Activated naive CD8-positive, alpha-beta T cell (primary cell): ENCODE measurements around the gene DPF3.

ENCODE experiments used
- H3K27ac Mint-ChIP-seq: one replicate; pipeline ENCODE4 v1.8.0; 2021; ENCODE audit warnings: mixed read lengths
- H3K27me3 Mint-ChIP-seq: one replicate; pipeline ENCODE4 v1.8.0; 2021; ENCODE audit warnings: mixed read lengths
- H3K36me3 Mint-ChIP-seq: one replicate; pipeline ENCODE4 v1.8.0; 2021; ENCODE audit warnings: mixed read lengths
- H3K4me1 Mint-ChIP-seq: one replicate; pipeline ENCODE4 v1.8.0; 2021; ENCODE audit warnings: low read depth, mixed read lengths
- H3K4me3 Mint-ChIP-seq: one replicate; pipeline ENCODE4 v1.8.0; 2021; ENCODE audit warnings: mild to moderate bottlenecking, mixed read lengths
- H3K9me3 Mint-ChIP-seq: one replicate; pipeline ENCODE4 v1.8.0; 2021; ENCODE audit warnings: low read depth, mixed read lengths

DPF3 gene

GRCh38 chr14:72664651-72665050, 229.2 kb downstream of the DPF3 start:
- Mint-ChIP-seq H3K27ac (no peak overlapping the region), H3K36me3 (peaks cover 2% of the 10 kb centered on the region), H3K4me3 (no peak overlapping the region), H3K4me1 (peaks cover 3% of the 10 kb centered on the region), H3K27me3 (no peaks in the 10 kb centered on the region), H3K9me3 (no peaks in the 10 kb centered on the region)

- peaks cover 3% of the 10 kb centered on the region for H3K4me1 Mint-ChIP-seq
- no peaks in the 10 kb centered on the region for H3K27me3 Mint-ChIP-seq
- H3K9me3 Mint-ChIP-seq, result no peaks in the 10 kb centered on the region
- H3K4me3 Mint-ChIP-seq, result no peak overlapping the region
- H3K36me3 Mint-ChIP-seq, result peaks cover 2% of the 10 kb centered on the region
- no peak overlapping the region for H3K27ac Mint-ChIP-seq
These were observed 229.8 kb downstream of the DPF3 start for GRCh38 chr14:72663956-72664650.

DNA sequence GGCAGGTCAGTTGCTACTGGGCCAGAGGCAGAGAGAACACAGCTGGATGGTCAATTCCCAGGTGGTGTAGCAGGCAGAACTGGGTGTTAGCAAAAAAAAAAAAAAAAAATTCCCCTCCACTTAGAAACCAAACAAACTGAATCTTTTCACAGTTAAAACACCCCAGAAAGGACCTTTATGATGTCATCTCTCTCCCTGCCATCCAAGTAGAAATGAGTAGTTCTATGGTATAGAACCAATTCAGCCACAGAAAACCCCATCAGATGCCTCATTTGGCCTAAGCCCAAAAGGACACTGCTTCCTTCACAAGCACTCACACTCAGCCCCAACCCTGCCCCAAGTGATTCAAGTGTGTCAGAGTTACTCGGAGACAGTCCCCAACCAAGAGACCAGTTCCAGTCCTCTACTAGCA, 230.8 kb downstream of the DPF3 start:
- Mint-ChIP-seq H3K27ac (no peak overlapping the region), H3K4me1 (peaks cover 3% of the 10 kb centered on the region), H3K27me3 (no peaks in the 10 kb centered on the region), H3K4me3 (no peak overlapping the region), H3K36me3 (peaks cover 2% of the 10 kb centered on the region), H3K9me3 (no peaks in the 10 kb centered on the region)

- peaks cover 2% of the 10 kb centered on the region for H3K36me3 Mint-ChIP-seq
- H3K4me3 Mint-ChIP-seq, result no peak overlapping the region
- peaks cover 3% of the 10 kb centered on the region for H3K4me1 Mint-ChIP-seq
- H3K27me3 Mint-ChIP-seq, result no peaks in the 10 kb centered on the region
- no peak overlapping the region for H3K27ac Mint-ChIP-seq
- H3K9me3 Mint-ChIP-seq, result no peaks in the 10 kb centered on the region
These were observed 231.7 kb downstream of the DPF3 start for GRCh38 chr14:72662214-72662613.

- Mint-ChIP-seq H3K4me1 (peaks cover 3% of the 10 kb centered on the region), H3K27me3 (peaks cover 2% of the 10 kb centered on the region), H3K36me3 (no peaks in the 10 kb centered on the region), H3K27ac (no peak overlapping the region), H3K9me3 (no peaks in the 10 kb centered on the region), H3K4me3 (no peak overlapping the region)
These were observed 236.5 kb downstream of the DPF3 start for GRCh38 chr14:72657214-72657921.

DNA sequence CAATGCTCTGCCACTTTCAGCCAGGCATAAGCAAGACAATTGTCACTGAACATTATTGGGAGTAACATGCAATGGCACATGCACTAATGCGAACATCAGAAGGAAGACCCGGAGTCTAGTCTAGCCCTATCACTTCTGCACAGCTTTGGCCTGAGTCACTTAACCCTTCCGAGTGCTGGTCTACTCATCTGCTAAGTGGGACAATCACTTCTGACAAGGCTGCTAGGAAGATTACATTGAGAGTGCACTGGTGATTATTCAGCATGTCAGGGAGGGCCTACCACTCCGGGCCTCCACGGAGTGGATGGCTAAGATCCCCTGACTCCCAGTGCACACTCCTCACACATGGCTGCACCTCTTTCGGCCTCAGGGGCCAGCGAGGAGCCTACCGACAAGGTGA, 240.9 kb downstream of the DPF3 start:
- Mint-ChIP-seq H3K4me1 (no peaks in the 10 kb centered on the region), H3K27me3 (peaks cover 4% of the 10 kb centered on the region), H3K27ac (no peak overlapping the region)

DNA sequence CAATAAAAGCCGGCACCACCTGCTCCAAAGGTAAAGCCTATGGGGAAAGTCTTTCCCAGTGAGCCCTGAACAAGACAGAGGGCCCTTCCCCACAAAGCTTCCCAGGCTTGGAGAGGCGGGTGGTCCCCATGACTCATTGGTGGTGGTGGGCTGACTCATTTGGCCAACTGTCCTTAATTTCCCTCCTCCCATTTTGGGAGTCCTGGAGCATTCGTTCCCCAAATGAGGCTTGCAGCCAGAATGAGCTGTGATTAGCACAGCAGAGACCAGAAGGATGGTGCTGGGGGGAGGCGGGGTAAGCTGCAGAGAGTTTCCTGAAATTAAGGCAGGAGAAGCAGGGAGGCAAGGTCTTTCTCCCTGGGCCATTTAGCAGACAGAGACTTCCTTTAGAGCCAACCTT, 241.7 kb downstream of the DPF3 start:
- Mint-ChIP-seq H3K4me1 (no peaks in the 10 kb centered on the region), H3K27ac (no peak overlapping the region), H3K27me3 (peaks cover 4% of the 10 kb centered on the region), H3K36me3 (no peaks in the 10 kb centered on the region), H3K9me3 (no peaks in the 10 kb centered on the region), H3K4me3 (no peak overlapping the region)

More for the DNA sequence above, 240.9 kb downstream of the DPF3 start:
- no peak overlapping the region for H3K4me3 Mint-ChIP-seq
- no peaks in the 10 kb centered on the region for H3K9me3 Mint-ChIP-seq
- no peaks in the 10 kb centered on the region for H3K36me3 Mint-ChIP-seq

DNA sequence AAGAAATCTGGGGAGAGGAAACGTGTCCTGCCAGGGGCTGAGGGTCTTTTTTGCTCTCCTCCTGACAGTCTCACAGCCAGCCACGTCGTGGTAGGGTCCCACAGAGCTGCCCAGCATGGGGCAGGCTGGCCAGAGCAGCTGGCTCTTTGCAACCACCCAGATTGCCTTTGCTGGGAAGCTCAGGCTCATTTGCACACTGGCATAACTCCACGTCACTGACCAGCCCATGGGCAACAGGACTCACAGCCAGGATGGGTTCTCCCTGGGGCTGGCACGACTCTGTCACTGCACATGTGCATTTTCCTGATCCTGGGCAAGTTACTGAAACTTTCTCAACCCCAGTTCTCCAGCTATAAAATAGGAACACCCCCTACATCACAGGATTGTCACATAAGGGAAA, 242.2 kb downstream of the DPF3 start:
- Mint-ChIP-seq H3K9me3 (no peaks in the 10 kb centered on the region), H3K27ac (no peak overlapping the region), H3K4me1 (no peaks in the 10 kb centered on the region), H3K4me3 (no peak overlapping the region), H3K36me3 (no peaks in the 10 kb centered on the region), H3K27me3 (peaks cover 4% of the 10 kb centered on the region)

- peaks cover 4% of the 10 kb centered on the region for H3K27me3 Mint-ChIP-seq
- no peak overlapping the region for H3K27ac Mint-ChIP-seq
- H3K4me3 Mint-ChIP-seq, result no peak overlapping the region
- no peaks in the 10 kb centered on the region for H3K36me3 Mint-ChIP-seq
- H3K9me3 Mint-ChIP-seq, result no peaks in the 10 kb centered on the region
- no peaks in the 10 kb centered on the region for H3K4me1 Mint-ChIP-seq
These were observed 242.8 kb downstream of the DPF3 start for GRCh38 chr14:72651081-72651480.

GRCh38 chr14:72649603-72650227, 244.2 kb downstream of the DPF3 start:
- Mint-ChIP-seq H3K27me3 (peaks cover 4% of the 10 kb centered on the region), H3K4me3 (no peak overlapping the region), H3K9me3 (no peaks in the 10 kb centered on the region), H3K4me1 (no peaks in the 10 kb centered on the region), H3K36me3 (no peaks in the 10 kb centered on the region), H3K27ac (no peak overlapping the region)

DNA sequence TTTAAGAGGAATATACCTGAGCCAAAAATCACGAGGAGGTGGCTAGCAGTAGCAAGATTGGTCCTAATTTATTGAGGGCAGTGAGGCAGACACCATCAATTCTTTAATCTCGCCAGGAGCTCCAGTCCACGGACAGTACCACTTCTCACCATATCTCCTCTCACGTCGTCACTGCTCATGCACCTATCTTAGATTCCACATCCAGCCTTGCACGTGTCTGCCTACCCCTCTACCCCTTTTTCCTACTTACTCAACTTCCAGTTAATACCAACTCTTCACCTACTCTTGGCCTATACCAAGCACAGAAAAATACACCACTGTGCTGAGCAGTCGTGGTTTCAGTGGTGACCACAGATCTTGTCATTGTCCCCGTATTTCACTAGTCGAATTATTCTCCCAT, 246.1 kb downstream of the DPF3 start:
- Mint-ChIP-seq H3K27me3 (peaks cover 2% of the 10 kb centered on the region), H3K4me3 (no peak overlapping the region), H3K36me3 (no peaks in the 10 kb centered on the region), H3K9me3 (no peaks in the 10 kb centered on the region), H3K27ac (no peak overlapping the region), H3K4me1 (no peaks in the 10 kb centered on the region)

DNA sequence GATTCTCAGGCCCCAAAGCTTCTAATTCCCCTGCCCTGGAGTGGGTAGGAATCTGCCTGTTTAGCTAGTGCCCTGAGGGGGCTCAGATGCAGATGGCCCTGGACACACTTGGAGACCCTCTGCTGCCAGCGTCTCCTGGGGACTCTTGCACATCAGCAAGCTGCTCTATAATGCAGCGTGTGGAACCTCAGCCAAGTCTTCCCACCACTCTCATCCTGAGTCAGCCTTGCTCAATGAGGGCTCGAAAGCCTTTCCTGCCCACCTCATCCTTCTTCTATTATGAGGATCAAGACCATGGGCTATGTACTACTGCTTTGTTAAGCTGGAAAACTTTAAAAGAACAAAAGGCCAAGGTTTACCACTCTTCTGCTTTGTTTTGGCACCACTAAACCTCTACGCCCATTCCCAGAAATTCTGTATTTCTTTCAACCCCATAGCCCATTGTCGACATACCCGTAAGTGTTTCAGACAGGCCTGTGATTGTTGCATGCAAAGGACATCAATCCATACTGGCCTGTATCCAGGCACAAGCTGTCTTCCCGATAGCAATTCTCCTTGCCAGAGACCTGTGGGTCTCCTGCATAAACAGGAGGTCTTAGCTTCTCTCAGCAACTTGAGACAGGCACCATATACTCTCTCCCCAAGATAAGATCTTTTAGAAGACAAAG, 246.9 kb downstream of the DPF3 start:
- H3K36me3 Mint-ChIP-seq, result no peaks in the 10 kb centered on the region
- no peaks in the 10 kb centered on the region for H3K4me1 Mint-ChIP-seq
- H3K9me3 Mint-ChIP-seq, result no peaks in the 10 kb centered on the region
- H3K27me3 Mint-ChIP-seq, result peaks cover 2% of the 10 kb centered on the region
- H3K27ac Mint-ChIP-seq, result no peak overlapping the region
- H3K4me3 Mint-ChIP-seq, result no peak overlapping the region

- H3K27me3 Mint-ChIP-seq, result peaks cover 2% of the 10 kb centered on the region
- no peaks in the 10 kb centered on the region for H3K9me3 Mint-ChIP-seq
- H3K4me3 Mint-ChIP-seq, result no peak overlapping the region
- no peaks in the 10 kb centered on the region for H3K36me3 Mint-ChIP-seq
- peak overlapping the region; percentile 5 for H3K27ac Mint-ChIP-seq
- no peaks in the 10 kb centered on the region for H3K4me1 Mint-ChIP-seq
These were observed 248.2 kb downstream of the DPF3 start for GRCh38 chr14:72645706-72646105.

DNA sequence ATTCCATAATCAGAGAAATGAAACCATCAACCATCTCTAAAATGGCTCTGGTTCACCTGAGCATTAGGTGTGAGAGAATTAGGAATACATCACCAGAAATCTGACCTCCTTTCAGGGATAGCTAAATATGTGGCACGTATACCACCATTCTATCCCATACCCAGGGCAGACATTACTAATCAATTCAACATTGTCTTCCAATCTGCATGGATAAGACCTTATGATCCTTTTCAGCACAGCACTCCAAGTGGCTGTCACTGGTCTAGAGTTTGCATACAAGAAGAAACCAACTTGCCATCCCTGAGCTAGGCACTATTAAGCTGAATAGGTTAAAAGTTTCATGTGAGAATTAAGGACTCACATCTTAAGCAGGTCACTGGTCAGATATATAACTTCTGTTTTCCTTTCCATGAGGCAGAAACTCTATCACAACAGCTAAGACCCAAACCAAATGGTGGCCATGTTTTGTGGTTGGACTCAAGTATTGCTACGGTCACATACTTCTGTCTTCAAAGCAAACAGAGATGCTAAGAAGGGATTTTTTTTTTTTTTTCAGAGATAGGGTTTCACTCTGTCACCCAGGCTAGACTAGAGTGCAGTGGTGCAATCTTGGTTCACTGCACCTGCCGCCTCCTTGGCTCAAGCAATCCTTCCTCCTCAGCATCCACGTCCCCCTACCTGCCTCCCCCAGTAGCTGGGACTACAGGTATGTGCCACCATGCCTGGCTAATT, 249.0 kb downstream of the DPF3 start:
- no peak overlapping the region for H3K27ac Mint-ChIP-seq
- no peak overlapping the region for H3K4me3 Mint-ChIP-seq
- H3K27me3 Mint-ChIP-seq, result peaks cover 2% of the 10 kb centered on the region
- H3K9me3 Mint-ChIP-seq, result no peaks in the 10 kb centered on the region
- H3K36me3 Mint-ChIP-seq, result no peaks in the 10 kb centered on the region
- H3K4me1 Mint-ChIP-seq, result no peaks in the 10 kb centered on the region
